Psoas muscle (tissue), 8 donors: ENCODE measurements around the gene ADAM15. TPM values are rescaled to one million over a fixed set of nuclear protein-coding genes. Genes with fewer than 3 reads are reported as not detected.

Experiments used
- ATAC-seq, 4 donors: fragments of 200-7000 bp; cut with Tn5 transposase; one replicate each; pipeline ENCODE4 v1.9.1; 2020; ENCODE audit warnings: moderate library complexity in 3 of 4, mild to moderate bottlenecking in 2 of 4
- DNase-seq, 2 donors: peaks; one replicate each; pipeline ENCODE4 v3.0.0-alpha.2; 2020
- H3K27ac ChIP-seq: fragments of 200-600 bp; one replicate; pipeline ENCODE4 v1.8.0; 2022
- H3K27me3 ChIP-seq, 3 donors: fragments of 200-600 bp in 1 of 3; one replicate each; pipeline versions ENCODE4 v1.6.1 to v1.8.0; 2013 to 2022; ENCODE audit warnings: low read length in 2 of 3, mild to moderate bottlenecking in 2 of 3, moderate library complexity in 1 of 3; ENCODE audit not compliant: insufficient read depth in 3 of 3
- H3K36me3 ChIP-seq, 2 donors: fragments of 200-600 bp in 1 of 2; one replicate each; pipeline versions ENCODE4 v1.6.1 to v1.8.0; 2013 to 2022; ENCODE audit warnings: low read depth in 1 of 2, mild to moderate bottlenecking in 1 of 2, moderate library complexity in 1 of 2; ENCODE audit not compliant: insufficient read depth in 1 of 2
- H3K4me1 ChIP-seq: fragments of 200-600 bp; one replicate; pipeline ENCODE4 v1.8.0; 2022
- H3K4me3 ChIP-seq: fragments of 200-600 bp; one replicate; pipeline ENCODE4 v1.8.0; 2022; ENCODE audit warnings: mild to moderate bottlenecking
- H3K9me3 ChIP-seq: fragments of 200-600 bp; one replicate; pipeline ENCODE4 v1.8.0; 2022
- WGBS, 3 donors: extraction: QIAGEN DNeasy Blood & Tissue Kit; methylation state at CpG; one replicate each; pipeline versions ENCODE4 v1.1.6 to v1.1.7; 2013; 5-methylcytosine and 5-hydroxymethylcytosine counted together
- intact Hi-C, 2 donors: fragments of 100-400 bp; cut with DNase I; formaldehyde crosslinking; loops; one replicate each; pipeline versions ENCODE4 v1.11.0 to v1.14.2; 2022
- polyA plus RNA-seq, 3 donors: library from polyadenylated mRNA; stranded (reverse); fragments of 200-250 nt; gene quantifications; one replicate each; pipeline ENCODE4 v1.2.3, GENCODE V29; 2013
- total RNA-seq, 4 donors: library from RNA; stranded (reverse); fragmentation: NEBNext Ultra II Directional in 2 of 4; extraction: Animal tissue kit (Norgen Biotek cat#: 25700) in 2 of 4; gene quantifications; one replicate each; pipeline versions ENCODE4 v1.2.1 to v1.2.4, GENCODE V29; 2021 to 2023
- TF ChIP-seq, protein P1 (sequence below): fragments of 200-600 bp; IDR thresholded peaks from one replicate; pipeline ENCODE4 v1.8.0; 2022; ENCODE audit warnings: antibody characterized with exemption
- donor health status: healthy with polysubstance abuse.
- donor health status: DM: no; HTN: no; CAD: no; lungs with moderate emphysema.
- donor health status: Bipolar disorder and iron deficiency.
- donor health status: healthy.
- donor health status: DM: yes; HTN: yes; CAD: no.
- donor health status: DM: no; HTN: no; CAD: no.
- donor health status: DM: no; HTN: no; CAD: no.
- donor health status: DM: yes; HTN: yes; CAD: no.

The ADAM15 gene
- total and polyA plus RNA-seq, 7 donors = 33.2 to 50.9 (median 45.4) TPM

- WGBS, 3 donors = 70 to 73% (median 71%) methylated on average over 8 of the region's 8 CpGs
- no peaks in the 10 kb centered on the region for H3K9me3 ChIP-seq
- H3K4me3 ChIP-seq = no peak overlapping the region
- no peak overlapping the region for H3K27ac ChIP-seq
- DNase-seq (no peak), ATAC-seq (no peak)
- TF ChIP-seq, protein P1, sequence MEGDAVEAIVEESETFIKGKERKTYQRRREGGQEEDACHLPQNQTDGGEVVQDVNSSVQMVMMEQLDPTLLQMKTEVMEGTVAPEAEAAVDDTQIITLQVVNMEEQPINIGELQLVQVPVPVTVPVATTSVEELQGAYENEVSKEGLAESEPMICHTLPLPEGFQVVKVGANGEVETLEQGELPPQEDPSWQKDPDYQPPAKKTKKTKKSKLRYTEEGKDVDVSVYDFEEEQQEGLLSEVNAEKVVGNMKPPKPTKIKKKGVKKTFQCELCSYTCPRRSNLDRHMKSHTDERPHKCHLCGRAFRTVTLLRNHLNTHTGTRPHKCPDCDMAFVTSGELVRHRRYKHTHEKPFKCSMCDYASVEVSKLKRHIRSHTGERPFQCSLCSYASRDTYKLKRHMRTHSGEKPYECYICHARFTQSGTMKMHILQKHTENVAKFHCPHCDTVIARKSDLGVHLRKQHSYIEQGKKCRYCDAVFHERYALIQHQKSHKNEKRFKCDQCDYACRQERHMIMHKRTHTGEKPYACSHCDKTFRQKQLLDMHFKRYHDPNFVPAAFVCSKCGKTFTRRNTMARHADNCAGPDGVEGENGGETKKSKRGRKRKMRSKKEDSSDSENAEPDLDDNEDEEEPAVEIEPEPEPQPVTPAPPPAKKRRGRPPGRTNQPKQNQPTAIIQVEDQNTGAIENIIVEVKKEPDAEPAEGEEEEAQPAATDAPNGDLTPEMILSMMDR = no peak
- intact Hi-C loops = loop anchor here in 1 of 2 donors (1.0 to 10.0 kb wide), 3 partner anchors 15 to 396 kb away; no protein-coding TSS in a partner anchor
- H3K27me3 ChIP-seq = no peaks in the 10 kb centered on the region
- peaks cover 19% of the 10 kb centered on the region for H3K4me1 ChIP-seq
- H3K36me3 ChIP-seq = peaks cover 0 to 53% of the 10 kb centered on the region in 2 donors
Measured at GRCh38 chr1:155060736-155061135, 9.6 kb downstream of the ADAM15 start.

- intact Hi-C loops = loop anchor here in 1 of 2 donors (1.0 to 10.0 kb wide), 4 partner anchors 16 to 397 kb away; no protein-coding TSS in a partner anchor
- ATAC-seq = peak; percentile 72 to 77 (median 75)
- no peak overlapping the region for H3K4me3 ChIP-seq
- H3K27ac ChIP-seq = no peak overlapping the region
- no peaks in the 10 kb centered on the region for H3K27me3 ChIP-seq
- H3K4me1 ChIP-seq = peaks cover 19% of the 10 kb centered on the region
- WGBS, 3 donors = 29 to 32% (median 31%) methylated on average over 18 to 21 of the region's 21 CpGs
- TF ChIP-seq, protein P1 = peak; percentile 100
- peak; percentile 88 to 94 for DNase-seq
- H3K36me3 ChIP-seq = peaks cover 0 to 45% of the 10 kb centered on the region in 2 donors
- H3K9me3 ChIP-seq = no peaks in the 10 kb centered on the region
Measured at GRCh38 chr1:155061381-155062150, 10.4 kb downstream of the ADAM15 start.

- Histone ChIP-seq H3K4me1 (peaks cover 19% of the 10 kb centered on the region), H3K36me3 (peaks cover 0 to 39% of the 10 kb centered on the region in 2 donors), H3K27me3 (no peaks in the 10 kb centered on the region), H3K27ac (no peak overlapping the region), H3K9me3 (no peaks in the 10 kb centered on the region), H3K4me3 (peak overlapping the region; percentile 97)
- ATAC-seq (peak in 1 of 4 donors; percentile 2), DNase-seq (no peak)
- intact Hi-C loops = loop anchor here in 1 of 2 donors (1.0 to 10.0 kb wide), 3 partner anchors 22 to 397 kb away; no protein-coding TSS in a partner anchor
- TF ChIP-seq, protein P1 = no peak
- WGBS, 3 donors = 35 to 44% (median 43%) methylated on average over 28 to 29 of the region's 29 CpGs
Measured at GRCh38 chr1:155062151-155062686, 11.1 kb downstream of the ADAM15 start.

- intact Hi-C loops = loop anchor here in 1 of 2 donors (1.0 to 10.0 kb wide), 3 partner anchors 21 to 398 kb away; no protein-coding TSS in a partner anchor
- ATAC-seq (peak; percentile 17 to 57 (median 38)), DNase-seq (peak in 1 of 2 donors; percentile 59)
- 13 to 21% (median 20%) methylated on average over 45 to 46 of the region's 46 CpGs for WGBS, 3 donors
- TF ChIP-seq, protein P1 = peak; percentile 55
- Histone ChIP-seq H3K4me3 (peak overlapping the region; percentile 97), H3K36me3 (peaks cover 0 to 32% of the 10 kb centered on the region in 2 donors), H3K27ac (peak overlapping the region; percentile 65), H3K9me3 (no peaks in the 10 kb centered on the region), H3K4me1 (peaks cover 19% of the 10 kb centered on the region), H3K27me3 (no peaks in the 10 kb centered on the region)
Measured at GRCh38 chr1:155062702-155063411, 11.7 kb downstream of the ADAM15 start.
